ENCODE data around the gene TMCC2.

Gene TMCC2

DNA sequence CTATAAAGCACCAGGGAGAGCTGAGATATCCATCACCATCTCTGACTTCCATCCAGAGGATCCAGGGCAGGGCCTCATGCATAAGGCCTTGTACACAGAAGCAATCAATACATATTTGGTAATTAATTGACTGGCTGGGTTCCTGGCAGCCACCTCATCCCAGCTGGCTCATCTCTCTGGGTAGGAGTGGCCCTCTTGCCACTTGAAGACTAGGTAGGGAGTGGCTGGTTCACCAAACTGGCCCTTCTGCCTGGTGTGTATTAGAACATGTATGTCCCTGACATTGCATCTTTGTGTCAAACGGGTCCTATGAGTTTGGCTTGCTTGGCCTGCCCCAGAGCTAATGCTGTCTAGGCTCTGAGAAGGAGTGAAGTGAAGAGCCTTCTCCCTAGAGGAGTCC, 82.0 kb downstream of the TMCC2 start:
- DNase-seq = no peak

- DNase-seq = no peak
Observed at GRCh38 chr1:205310976-205311704, 83.4 kb downstream of the TMCC2 start.

DNA sequence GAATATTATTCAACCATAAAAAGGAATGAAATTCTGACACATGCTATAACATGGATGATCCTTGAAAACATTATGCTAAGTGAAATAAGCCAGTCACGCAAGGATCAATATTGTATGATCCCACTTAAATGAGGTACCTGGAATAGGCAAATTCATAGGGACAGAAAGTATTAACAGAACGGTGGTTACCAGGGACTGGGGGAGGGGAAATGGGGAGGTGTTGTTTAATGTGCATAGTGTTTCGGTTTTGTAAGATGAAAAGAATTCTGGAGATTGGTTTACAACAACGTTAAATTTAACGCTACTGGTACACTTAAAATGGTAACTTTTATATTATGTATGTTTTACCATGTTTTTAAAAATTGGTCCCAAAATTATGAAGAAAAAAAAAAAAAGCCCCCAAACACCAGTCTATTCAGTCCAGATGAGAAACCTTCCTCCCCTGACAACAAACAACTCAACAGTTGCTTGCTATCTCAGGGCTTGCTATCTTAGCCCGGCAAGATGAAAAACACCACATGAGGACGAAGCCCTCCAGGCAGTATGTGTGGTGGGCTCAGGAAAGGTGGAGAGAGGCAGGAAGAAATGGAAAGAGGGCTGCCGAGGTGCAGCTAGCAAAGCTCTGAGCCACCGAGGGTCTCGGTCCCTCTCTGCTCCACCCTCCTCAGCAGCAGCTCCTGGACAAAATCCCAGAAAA, 85.3 kb downstream of the TMCC2 start:
- DNase-seq = no peak

DNA sequence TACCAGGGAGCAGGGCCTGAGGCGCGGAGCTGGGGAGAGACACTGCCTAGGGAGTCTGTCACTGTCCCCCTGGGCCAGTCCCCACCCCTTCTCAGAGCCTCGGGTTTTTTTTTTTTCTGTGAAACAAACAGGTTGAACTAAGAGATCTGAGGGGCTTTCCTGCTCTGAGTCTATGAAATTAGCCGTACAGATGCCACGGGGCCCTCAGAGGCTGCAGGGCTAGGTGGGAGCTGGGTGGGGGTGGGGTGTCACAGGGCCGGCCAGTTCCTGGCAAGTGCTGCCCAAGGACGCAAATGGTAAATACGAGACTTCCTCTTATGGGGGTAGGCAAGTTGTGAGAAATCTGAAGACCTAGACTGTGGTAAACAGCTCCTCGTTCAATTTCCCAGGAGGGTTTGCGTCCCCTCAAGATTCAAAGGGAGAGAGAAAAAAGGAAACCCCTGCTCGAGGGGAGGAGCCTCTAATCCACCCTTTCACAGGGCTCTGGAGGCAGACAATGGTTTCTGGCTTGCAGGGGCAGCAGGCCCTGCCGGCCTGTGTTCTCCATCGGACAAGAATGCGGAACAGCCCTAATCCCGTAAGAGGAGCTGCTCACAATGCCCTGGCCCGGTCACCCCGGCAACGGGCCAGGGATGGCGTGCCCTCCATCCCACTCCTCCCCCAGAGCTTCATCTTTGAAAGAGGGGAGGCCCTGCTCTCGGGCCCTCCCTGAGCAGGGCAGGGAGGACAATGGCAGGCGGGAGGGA, 86.0 kb downstream of the TMCC2 start:
- no peak for DNase-seq

DNA sequence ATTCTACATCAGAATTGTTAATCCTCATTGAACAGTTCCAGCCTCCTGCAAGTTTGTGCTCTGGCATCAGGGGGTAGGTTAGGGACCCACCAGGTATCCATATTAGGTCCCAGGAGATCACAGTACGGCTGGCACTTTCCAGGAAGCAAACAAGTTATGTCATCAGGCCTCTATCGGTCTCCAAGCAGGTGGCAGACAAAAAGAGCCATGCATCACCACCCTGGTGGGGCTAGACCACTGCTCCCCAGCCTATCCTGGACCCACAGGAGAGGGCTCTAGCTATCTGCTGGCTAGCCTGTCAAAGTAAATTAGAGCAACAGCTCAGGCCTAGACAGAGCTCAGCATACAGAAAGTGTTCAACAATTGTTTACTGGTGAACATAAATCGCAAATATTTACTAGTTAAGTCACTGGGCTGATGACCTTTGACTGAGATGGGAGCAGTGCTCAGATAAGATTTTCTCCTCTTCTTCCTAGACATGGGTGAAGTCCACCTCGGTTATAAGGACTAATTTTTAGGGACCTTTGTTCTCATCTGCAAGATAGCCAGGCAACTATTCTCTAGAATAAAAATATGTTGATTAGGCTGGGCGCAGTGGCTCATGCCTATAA, 87.4 kb downstream of the TMCC2 start:
- DNase-seq = no peak

GRCh38 chr1:205316161-205316566, 88.4 kb downstream of the TMCC2 start:
- no peak for DNase-seq

- peak; percentile 83 for DNase-seq
Observed at GRCh38 chr1:205317311-205317917, 89.7 kb downstream of the TMCC2 start.

- peak; percentile 96 for DNase-seq
Observed at GRCh38 chr1:205318231-205318991, 90.7 kb downstream of the TMCC2 start.

GRCh38 chr1:205319081-205320018, 91.6 kb downstream of the TMCC2 start:
- peak; percentile 93 for DNase-seq

- DNase-seq = peak; percentile 88
Observed at GRCh38 chr1:205321162-205321958, 93.6 kb downstream of the TMCC2 start, which contains the start of gene NUAK2. NUAK2 (minus strand) TSS chr1:205321745; CDS start chr1:205321628, 117 bp downstream.

- no peak for DNase-seq
Observed at GRCh38 chr1:205321959-205322283, 94.2 kb downstream of the TMCC2 start.
